ENCODE measurements around the gene RHOT1.
"Not testable (repeated sequence)": the region's sequence is repeated elsewhere in the genome, so short reads cannot be mapped to it uniquely, and the experiment has no call there.

- TF ChIP-seq CTCF (conservative IDR thresholded peaks at IDR 0.05; ENCODE audit: low read depth, low read length); EZH2 (IDR thresholded peaks at IDR 0.05; ENCODE audit: low read length, unreplicated experiment): not testable (repeated sequence)
These were observed 36.8 kb downstream of the RHOT1 start for GRCh38 chr17:32179103-32179502.
